SK-N-SH (cell line): ENCODE data around the gene SLC35A5. TPM values are rescaled to one million over a fixed set of nuclear protein-coding genes. Genes with fewer than 3 reads are reported as not detected.

ENCODE experiments used
- CTCF ChIA-PET: fragments of 300-600, 350-600 bp; formaldehyde crosslinking; extraction: SDS; loops from one replicate; lab custom pipeline; 2021; lab: Yijun Ruan, JAX
- POLR2A ChIA-PET: fragments of 350-600 bp; sonication (Branson Sonifier 250); formaldehyde crosslinking; extraction: SDS; loops from one replicate; lab custom pipeline; 2020; ENCODE audit warnings: antibody characterized with exemption, inconsistent platforms; lab: Yijun Ruan, JAX
- DNase-seq: peaks from one replicate; pipeline ENCODE4 v3.0.0; 2012
- H2AFZ ChIP-seq: fragments of 200-600 bp; sonication (generic); 2 replicates; pipeline ENCODE4 v1.8.1; 2016; ENCODE audit warnings: antibody characterized with exemption, mild to moderate bottlenecking, low read depth
- H3F3A ChIP-seq: fragments of 200-600 bp; sonication (generic); replicated peaks from 2 replicates; pipeline ENCODE3; 2016; ENCODE audit warnings: antibody characterized with exemption, mild to moderate bottlenecking; ENCODE audit not compliant: insufficient read depth
- H3K27ac ChIP-seq, 2 experiments: fragments of 200-500 bp in 1 of 2; fragments of 200-600 bp in 1 of 2; sonication (Bioruptor generic) in 1 of 2; sonication (generic), shearing (Covaris generic) in 1 of 2; 2 replicates each; pipeline versions ENCODE4 v1.5.1 to v1.6.1; 2014 to 2016; ENCODE audit warnings: low read depth in 2 of 2, inconsistent platforms in 1 of 2, low read length in 1 of 2, mild to moderate bottlenecking in 1 of 2, mixed read lengths in 1 of 2
- H3K27me3 ChIP-seq: fragments of 200-600 bp; sonication (generic), shearing (Covaris generic); 2 replicates; pipeline ENCODE4 v1.6.1; 2016; ENCODE audit warnings: mixed run types; ENCODE audit not compliant: insufficient read depth
- H3K36me3 ChIP-seq, 2 experiments: fragments of 200-500 bp in 1 of 2; fragments of 200-600 bp in 1 of 2; sonication (Bioruptor generic) in 1 of 2; sonication (generic) in 1 of 2; replicated peaks in 1 of 2; 2 replicates each; pipeline versions ENCODE3 to v1.5.1; 2014 to 2016; ENCODE audit warnings: low read length in 1 of 2, mild to moderate bottlenecking in 1 of 2; ENCODE audit not compliant: insufficient read depth in 2 of 2, control insufficient read depth in 1 of 2
- H3K4me1 ChIP-seq, 2 experiments: fragments of 200-500 bp in 1 of 2; fragments of 200-600 bp in 1 of 2; sonication (Bioruptor generic) in 1 of 2; sonication (generic), shearing (Covaris generic) in 1 of 2; 2 replicates each; pipeline versions ENCODE4 v1.5.1 to v1.6.1; 2014 to 2016; ENCODE audit warnings: low read depth in 1 of 2, low read length in 1 of 2, mixed run types in 1 of 2; ENCODE audit not compliant: insufficient read depth in 2 of 2, control insufficient read depth in 1 of 2
- H3K4me2 ChIP-seq: fragments of 200-600 bp; sonication (generic), shearing (Covaris generic); 2 replicates; pipeline ENCODE4 v1.6.1; 2017; ENCODE audit warnings: mixed run types
- H3K4me3 ChIP-seq, 2 experiments: fragments of 200-500 bp in 1 of 2; fragments of 200-600 bp in 1 of 2; sonication (Bioruptor generic) in 1 of 2; sonication (generic), shearing (Covaris generic) in 1 of 2; 2 replicates each; pipeline versions ENCODE4 v1.5.1 to v1.8.1; 2014 to 2016; ENCODE audit warnings: low read depth in 2 of 2, inconsistent platforms in 1 of 2, low read length in 1 of 2, mild to moderate bottlenecking in 1 of 2, mixed read lengths in 1 of 2, moderate library complexity in 1 of 2
- H3K79me2 ChIP-seq: fragments of 200-600 bp; sonication (generic); 2 replicates; pipeline ENCODE4 v1.8.1; 2017; ENCODE audit warnings: mild to moderate bottlenecking; ENCODE audit not compliant: insufficient read depth
- H3K9ac ChIP-seq: fragments of 200-600 bp; sonication (generic); 2 replicates; pipeline ENCODE4 v1.6.1; 2017; ENCODE audit warnings: mixed run types
- H3K9me2 ChIP-seq: fragments of 200-600 bp; sonication (generic); 2 replicates; pipeline ENCODE4 v1.6.1; 2017; ENCODE audit warnings: mixed run types
- H3K9me3 ChIP-seq: fragments of 200-600 bp; sonication (generic); 2 replicates; pipeline ENCODE4 v1.6.1; 2017; ENCODE audit warnings: mixed run types, mild to moderate bottlenecking, moderate library complexity
- H4K20me1 ChIP-seq: fragments of 200-600 bp; sonication (generic); 2 replicates; pipeline ENCODE4 v1.6.1; 2017; ENCODE audit warnings: mild to moderate bottlenecking, mixed run types; ENCODE audit not compliant: insufficient read depth
- CTCF ChIP-seq: fragments of 200-600 bp; sonication (generic); IDR thresholded peaks from 2 replicates; pipeline ENCODE4 v1.6.1; 2017; ENCODE audit warnings: antibody characterized with exemption, mild to moderate bottlenecking, moderate library complexity
- ELF1 ChIP-seq: IDR thresholded peaks from 2 replicates; pipeline ENCODE4 v1.4.0; 2012
- EZH2phosphoT487 ChIP-seq: fragments of 200-600 bp; sonication (generic); IDR thresholded peaks from 2 replicates; pipeline ENCODE4 v1.6.1; 2017; ENCODE audit warnings: low read depth, mixed run types, mild to moderate bottlenecking, antibody characterized with exemption, moderate library complexity, borderline replicate concordance
- GABPA ChIP-seq: IDR thresholded peaks from 2 replicates; pipeline ENCODE4 v1.4.0; 2012; ENCODE audit warnings: low read depth, mild to moderate bottlenecking
- GATA2 ChIP-seq: sonication (generic); formaldehyde crosslinking; IDR thresholded peaks from 2 replicates; pipeline ENCODE4 v1.5.0; 2020; ENCODE audit warnings: mild to moderate bottlenecking, missing genetic modification reagents
- MEF2A ChIP-seq: IDR thresholded peaks from 2 replicates; pipeline ENCODE4 v1.4.0; 2012; ENCODE audit warnings: low read depth, borderline replicate concordance
- MXI1 ChIP-seq: IDR thresholded peaks from 2 replicates; pipeline ENCODE4 v1.6.1; 2012; ENCODE audit warnings: mild to moderate bottlenecking, low read depth, low read length, improper control_type of control experiment
- NFIC ChIP-seq: IDR thresholded peaks from 2 replicates; pipeline ENCODE4 v1.4.0; 2012; ENCODE audit warnings: borderline replicate concordance
- NRF1 ChIP-seq: IDR thresholded peaks from 2 replicates; pipeline ENCODE4 v1.6.1; 2012; ENCODE audit warnings: low read depth, mild to moderate bottlenecking, low read length
- POLR2AphosphoS5 ChIP-seq: IDR thresholded peaks from 2 replicates; pipeline ENCODE4 v1.6.1; 2012; ENCODE audit warnings: low read depth, low read length
- RAD21 ChIP-seq: IDR thresholded peaks from 2 replicates; pipeline ENCODE4 v1.6.1; 2012; ENCODE audit warnings: mild to moderate bottlenecking, low read length
- REST ChIP-seq: IDR thresholded peaks from 2 replicates; pipeline ENCODE4 v1.6.1; 2012; ENCODE audit warnings: mild to moderate bottlenecking, low read depth, low read length, moderate library complexity
- RFX5 ChIP-seq: IDR thresholded peaks from 2 replicates; pipeline ENCODE4 v1.6.1; 2012; ENCODE audit warnings: mild to moderate bottlenecking, improper control_type of control experiment, low read length
- RXRA ChIP-seq: IDR thresholded peaks from 2 replicates; pipeline ENCODE4 v1.4.0; 2012; ENCODE audit warnings: low read depth, mild to moderate bottlenecking, borderline replicate concordance
- TAF1 ChIP-seq: IDR thresholded peaks from 2 replicates; pipeline ENCODE4 v1.6.1; 2012; ENCODE audit warnings: low read depth, mild to moderate bottlenecking, low read length, moderate library complexity, borderline replicate concordance
- TCF12 ChIP-seq: IDR thresholded peaks from 2 replicates; pipeline ENCODE4 v1.4.0; 2012
- USF1 ChIP-seq: IDR thresholded peaks from 2 replicates; pipeline ENCODE4 v1.4.0; 2012; ENCODE audit warnings: low read depth, borderline replicate concordance
- YY1 ChIP-seq: IDR thresholded peaks from 2 replicates; pipeline ENCODE4 v1.4.0; 2012; ENCODE audit warnings: low read depth, mild to moderate bottlenecking
- ZBTB33 ChIP-seq: IDR thresholded peaks from 2 replicates; pipeline ENCODE4 v1.4.0; 2012; ENCODE audit warnings: low read depth, borderline replicate concordance
- WGBS: methylation state at CpG from one replicate; pipeline ENCODE4 v1.1.6; 2017; ENCODE audit warnings: low lambda C conversion rate; 5-methylcytosine and 5-hydroxymethylcytosine counted together
- polyA plus RNA-seq, 3 experiments: library from polyadenylated mRNA; depleted of rRNA; stranded (reverse); fragments of >200 nt; gene quantifications; 2 replicates each; pipeline ENCODE4 v1.2.3, GENCODE V29; 2012
- TF ChIP-seq, protein P1 (sequence below): IDR thresholded peaks from 2 replicates; pipeline ENCODE4 v1.4.0; 2012; ENCODE audit warnings: low read depth

Gene SLC35A5
- polyA plus RNA-seq, 1 of the 3 experiments (the other 2 are of a cell fraction), result 16.0 TPM

GRCh38 chr3:112557976-112558375, 3.9 kb upstream of the SLC35A5 start:
- H3K79me2 ChIP-seq, result peaks cover 81% of the 10 kb centered on the region
- peaks cover 10 to 14% of the 10 kb centered on the region in 2 experiments; a peak in 3 of 4 replicates for H3K4me1 ChIP-seq
- no peaks in the 10 kb centered on the region for H3K9me3 ChIP-seq
- peaks cover 8% of the 10 kb centered on the region in 2 experiments for H3K36me3 ChIP-seq
- H3K9ac ChIP-seq, result no peak overlapping the region
- CTCF ChIA-PET, result no interaction called here
- no peak for DNase-seq
- H3K9me2 ChIP-seq, result no peaks in the 10 kb centered on the region
- no peaks in the 10 kb centered on the region for H3K27me3 ChIP-seq
- H4K20me1 ChIP-seq, result no peaks in the 10 kb centered on the region
- no peak overlapping the region for H3K4me2 ChIP-seq
- no peak overlapping the region for H2AFZ ChIP-seq
- H3F3A ChIP-seq, result peaks cover 29% of the 10 kb centered on the region
- WGBS, result 96% methylated on average over 1 of the region's 1 CpG
- no peak overlapping the region for H3K4me3 ChIP-seq
- TF ChIP-seq TAF1, result no peak
- TF ChIP-seq, protein P1, sequence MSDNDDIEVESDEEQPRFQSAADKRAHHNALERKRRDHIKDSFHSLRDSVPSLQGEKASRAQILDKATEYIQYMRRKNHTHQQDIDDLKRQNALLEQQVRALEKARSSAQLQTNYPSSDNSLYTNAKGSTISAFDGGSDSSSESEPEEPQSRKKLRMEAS, result no peak
- TF ChIP-seq NFIC, result no peak
- no peak for TF ChIP-seq ELF1
- TF ChIP-seq CTCF, result no peak
- no peak for TF ChIP-seq RFX5
- TF ChIP-seq NRF1, result no peak
- TF ChIP-seq GATA2, result no peak
- TF ChIP-seq RXRA, result no peak
- no peak for TF ChIP-seq TCF12
- TF ChIP-seq USF1, result no peak
- no peak for TF ChIP-seq MXI1
- no peak for TF ChIP-seq YY1
- no peak for TF ChIP-seq EZH2phosphoT487
- no peak for TF ChIP-seq MEF2A
- no peak for TF ChIP-seq POLR2AphosphoS5
- no peak for TF ChIP-seq GABPA
- H3K27ac ChIP-seq, result no peak overlapping the region
- POLR2A ChIA-PET, result no interaction called here

DNA sequence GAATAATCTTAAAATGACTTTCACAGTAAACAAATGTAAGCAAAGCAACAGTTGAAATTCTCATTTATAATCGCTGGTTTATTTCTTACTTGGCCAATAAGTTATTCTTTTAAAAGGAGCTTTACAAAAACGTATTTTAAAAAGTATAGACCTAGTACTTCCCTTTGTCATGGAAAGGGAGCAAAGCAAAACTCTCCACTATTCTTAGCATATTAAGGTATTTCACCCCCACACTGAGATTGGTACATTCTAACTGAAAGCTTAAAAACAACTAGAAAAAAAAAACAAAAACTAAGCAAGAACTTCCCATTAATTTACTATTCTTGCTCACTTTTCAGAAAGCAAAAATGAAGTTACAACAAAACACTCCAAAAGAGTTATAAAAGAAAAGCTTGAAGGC, 1.5 kb upstream of the SLC35A5 start:
- no peaks in the 10 kb centered on the region for H3K27me3 ChIP-seq
- peak overlapping the region; percentile 84 for H3K4me2 ChIP-seq
- peak overlapping the region; percentile 79 to 98 for H3K4me3 ChIP-seq
- H3K9me3 ChIP-seq, result no peaks in the 10 kb centered on the region
- no peaks in the 10 kb centered on the region for H3K9me2 ChIP-seq
- peak overlapping the region in 1 of 2 experiments; percentile 98; a peak in 2 of 4 replicates for H3K27ac ChIP-seq
- no peaks in the 10 kb centered on the region for H4K20me1 ChIP-seq
- ChIA-PET POLR2A (no interaction called here), CTCF (interaction anchor here (0.7 to 2.0 kb wide), 3 partner anchors 12 to 273 kb away, joined by 3 to 11 read pairs (median 4); partner anchors contain the start of gene SLC9C1)
- H3F3A ChIP-seq, result peaks cover 29% of the 10 kb centered on the region
- peak overlapping the region; percentile 93 for H3K9ac ChIP-seq
- 40% methylated on average over 2 of the region's 2 CpGs for WGBS
- H2AFZ ChIP-seq, result peak overlapping the region; percentile 89
- DNase-seq, result no peak
- H3K79me2 ChIP-seq, result peaks cover 65% of the 10 kb centered on the region
- peaks cover 8 to 12% of the 10 kb centered on the region in 2 experiments for H3K36me3 ChIP-seq
- H3K4me1 ChIP-seq, result peaks cover 10 to 14% of the 10 kb centered on the region in 2 experiments; a peak in 2 of 4 replicates
- TF ChIP-seq EZH2phosphoT487, result no peak
- TF ChIP-seq ZBTB33, result no peak
- TF ChIP-seq REST, result no peak
- no peak for TF ChIP-seq RAD21
- no peak for TF ChIP-seq ELF1
- TF ChIP-seq YY1, result no peak
